A673 (cell line): ENCODE results near the gene TATDN2.

Experiments
- EZH2 ChIP-seq: fragments of 200-600 bp; sonication (generic); IDR thresholded peaks from 2 replicates; pipeline ENCODE4 v1.6.1; 2017; ENCODE audit warnings: borderline replicate concordance, low read depth, mild to moderate bottlenecking, mixed read lengths, antibody characterized with exemption, low read length; ENCODE audit not compliant: poor library complexity, severe bottlenecking
- TF ChIP-seq, protein P1 (sequence below): fragments of 300-800, 200-600 bp; sonication (generic); conservative IDR thresholded peaks from 2 replicates; pipeline ENCODE4 v1.5.1; 2017; ENCODE audit warnings: low read depth, mild to moderate bottlenecking, antibody characterized with exemption, low read length, moderate library complexity, mixed read lengths

DNA sequence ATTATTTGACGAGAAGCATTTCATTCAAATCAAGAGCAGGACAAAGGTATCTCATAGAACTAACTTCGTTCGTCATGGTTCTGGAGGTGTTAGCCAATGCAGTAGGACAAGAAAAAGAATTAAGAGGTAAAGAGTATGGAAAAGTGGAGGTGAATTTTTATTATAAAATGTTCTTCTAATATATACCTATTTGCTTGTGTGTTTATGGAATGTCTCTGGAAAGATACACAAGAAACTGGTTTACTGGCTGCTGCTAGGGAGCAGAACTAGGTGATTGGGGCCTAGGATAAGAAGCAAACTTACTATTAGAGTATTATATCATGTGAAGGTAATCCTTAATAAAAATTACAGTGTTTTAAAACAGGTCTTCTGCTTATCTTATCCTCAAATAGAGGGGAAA lies 30.9 kb upstream of the TATDN2 start:
- TF ChIP-seq EZH2, result no peak
- TF ChIP-seq, protein P1, sequence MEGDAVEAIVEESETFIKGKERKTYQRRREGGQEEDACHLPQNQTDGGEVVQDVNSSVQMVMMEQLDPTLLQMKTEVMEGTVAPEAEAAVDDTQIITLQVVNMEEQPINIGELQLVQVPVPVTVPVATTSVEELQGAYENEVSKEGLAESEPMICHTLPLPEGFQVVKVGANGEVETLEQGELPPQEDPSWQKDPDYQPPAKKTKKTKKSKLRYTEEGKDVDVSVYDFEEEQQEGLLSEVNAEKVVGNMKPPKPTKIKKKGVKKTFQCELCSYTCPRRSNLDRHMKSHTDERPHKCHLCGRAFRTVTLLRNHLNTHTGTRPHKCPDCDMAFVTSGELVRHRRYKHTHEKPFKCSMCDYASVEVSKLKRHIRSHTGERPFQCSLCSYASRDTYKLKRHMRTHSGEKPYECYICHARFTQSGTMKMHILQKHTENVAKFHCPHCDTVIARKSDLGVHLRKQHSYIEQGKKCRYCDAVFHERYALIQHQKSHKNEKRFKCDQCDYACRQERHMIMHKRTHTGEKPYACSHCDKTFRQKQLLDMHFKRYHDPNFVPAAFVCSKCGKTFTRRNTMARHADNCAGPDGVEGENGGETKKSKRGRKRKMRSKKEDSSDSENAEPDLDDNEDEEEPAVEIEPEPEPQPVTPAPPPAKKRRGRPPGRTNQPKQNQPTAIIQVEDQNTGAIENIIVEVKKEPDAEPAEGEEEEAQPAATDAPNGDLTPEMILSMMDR, result no peak
